Trophoblast cell (in vitro differentiated cells and primary cell): ENCODE results near the gene TGFBRAP1.

Experiments
- DNase-seq, 2 donors: peaks; one replicate each; pipeline ENCODE4 v3.0.0-alpha.2; 2016
- H2AFZ ChIP-seq: 2 replicates; pipeline ENCODE4 v1.6.1; 2013; ENCODE audit warnings: low read length, moderate library complexity, mild to moderate bottlenecking; ENCODE audit not compliant: insufficient read depth, poor library complexity
- H2AK5ac ChIP-seq: 2 replicates; pipeline ENCODE4 v1.6.1; 2013; ENCODE audit warnings: mild to moderate bottlenecking, low read length
- H2BK120ac ChIP-seq: 2 replicates; pipeline ENCODE4 v1.6.1; 2013; ENCODE audit warnings: low read length, mild to moderate bottlenecking, moderate library complexity; ENCODE audit not compliant: insufficient read depth, poor library complexity
- H2BK12ac ChIP-seq: 2 replicates; pipeline ENCODE4 v1.6.1; 2013; ENCODE audit warnings: mild to moderate bottlenecking, low read length, moderate library complexity
- H2BK5ac ChIP-seq: 2 replicates; pipeline ENCODE4 v1.6.1; 2013; ENCODE audit warnings: low read length, low read depth, moderate library complexity, mild to moderate bottlenecking; ENCODE audit not compliant: poor library complexity
- H3K14ac ChIP-seq: 2 replicates; pipeline ENCODE4 v1.6.1; 2013; ENCODE audit warnings: mild to moderate bottlenecking, low read length
- H3K18ac ChIP-seq: 2 replicates; pipeline ENCODE4 v1.6.1; 2013; ENCODE audit warnings: mild to moderate bottlenecking, low read length
- H3K23ac ChIP-seq: 2 replicates; pipeline ENCODE4 v1.6.1; 2013; ENCODE audit warnings: low read length
- H3K27ac ChIP-seq: 2 replicates; pipeline ENCODE4 v1.5.1; 2013; ENCODE audit warnings: low read depth, mild to moderate bottlenecking, inconsistent platforms, low read length, moderate library complexity
- H3K27me3 ChIP-seq: 2 replicates; pipeline ENCODE4 v1.6.1; 2013; ENCODE audit warnings: inconsistent platforms, mild to moderate bottlenecking, low read length, moderate library complexity; ENCODE audit not compliant: insufficient read depth
- H3K36me3 ChIP-seq, 2 experiments: 1 replicate in 1 of 2; 2 replicates in 1 of 2; pipeline ENCODE4 v1.6.1; 2013; ENCODE audit warnings: low read length in 2 of 2, mild to moderate bottlenecking in 2 of 2, moderate library complexity in 1 of 2; ENCODE audit not compliant: insufficient read depth in 2 of 2, control insufficient read depth in 1 of 2
- H3K4ac ChIP-seq: 2 replicates; pipeline ENCODE4 v1.6.1; 2013; ENCODE audit warnings: low read depth, mild to moderate bottlenecking, low read length, moderate library complexity
- H3K4me1 ChIP-seq, 2 experiments: 1 replicate in 1 of 2; 2 replicates in 1 of 2; pipeline ENCODE4 v1.6.1; 2013; ENCODE audit warnings: low read length in 2 of 2, mild to moderate bottlenecking in 2 of 2, moderate library complexity in 1 of 2; ENCODE audit not compliant: insufficient read depth in 2 of 2, control insufficient read depth in 1 of 2
- H3K4me2 ChIP-seq: 2 replicates; pipeline ENCODE4 v1.6.1; 2013; ENCODE audit warnings: inconsistent platforms, mild to moderate bottlenecking, low read length, moderate library complexity
- H3K4me3 ChIP-seq: 2 replicates; pipeline ENCODE4 v1.5.1; 2013; ENCODE audit warnings: mild to moderate bottlenecking, low read depth, low read length, inconsistent platforms
- H3K79me1 ChIP-seq: one replicate; pipeline ENCODE4 v1.6.1; 2013; ENCODE audit warnings: low read length
- H3K79me2 ChIP-seq: 2 replicates; pipeline ENCODE4 v1.6.1; 2013; ENCODE audit warnings: low read length, mild to moderate bottlenecking; ENCODE audit not compliant: control insufficient read depth, insufficient read depth, poor library complexity
- H3K9ac ChIP-seq: 2 replicates; pipeline ENCODE4 v1.6.1; 2013; ENCODE audit warnings: mild to moderate bottlenecking, low read length
- H3K9me3 ChIP-seq: 2 replicates; pipeline ENCODE4 v1.6.1; 2013; ENCODE audit warnings: low read depth, mild to moderate bottlenecking, control low read depth, inconsistent platforms, low read length; ENCODE audit not compliant: insufficient read depth
- H4K12ac ChIP-seq: 2 replicates; pipeline ENCODE4 v1.6.1; 2013; ENCODE audit warnings: low read depth, mild to moderate bottlenecking, low read length, moderate library complexity
- H4K8ac ChIP-seq: 2 replicates; pipeline ENCODE4 v1.6.1; 2013; ENCODE audit warnings: low read depth, mild to moderate bottlenecking, low read length, moderate library complexity
- H4K91ac ChIP-seq: one replicate; pipeline ENCODE4 v1.6.1; 2013; ENCODE audit warnings: low read depth, mild to moderate bottlenecking, low read length, moderate library complexity
- WGBS: extraction: QIAGEN DNeasy Blood & Tissue Kit; methylation state at CpG from one replicate; pipeline ENCODE4 v1.1.7; 2013; ENCODE audit warnings: missing lambda C conversion rate; ENCODE audit not compliant: insufficient read length, insufficient coverage; ENCODE audit errors: extremely low coverage; 5-methylcytosine and 5-hydroxymethylcytosine counted together

The TGFBRAP1 gene

DNA sequence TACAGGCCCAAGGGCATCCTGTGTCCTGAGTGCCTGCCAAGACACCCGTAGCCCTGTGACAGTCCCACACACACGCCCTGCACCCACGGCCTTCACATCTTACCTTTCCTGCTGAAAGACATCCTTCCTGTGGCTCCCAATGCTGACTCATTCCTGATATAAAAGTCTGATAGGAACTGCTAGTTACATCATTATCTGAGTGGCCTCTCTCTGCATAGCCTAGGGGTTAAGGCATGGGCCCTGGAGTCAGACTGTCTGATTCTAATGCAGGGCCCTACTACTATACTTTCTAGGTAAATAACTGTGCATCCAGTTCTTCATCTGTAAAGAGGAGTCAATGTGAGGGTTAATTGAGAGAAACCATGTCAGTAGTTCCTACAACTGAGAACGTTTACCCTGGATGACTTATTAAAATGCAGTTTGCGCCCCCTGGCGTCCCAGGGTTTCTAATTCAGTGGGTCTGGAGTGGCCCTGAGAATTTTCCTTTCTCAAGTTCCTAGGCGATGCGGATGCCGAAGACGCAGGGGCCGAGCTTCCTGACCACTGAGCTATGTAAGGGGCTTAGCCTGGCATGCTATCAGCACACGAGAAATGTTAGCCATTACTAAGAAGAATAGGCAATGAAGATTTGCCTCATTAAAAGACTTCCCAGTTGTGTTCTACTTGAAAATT, 94.0 kb downstream of the TGFBRAP1 start:
- WGBS: no CpG with 5 or more reads among the region's 12 CpGs
- H3K79me2 ChIP-seq: no peaks in the 10 kb centered on the region
- H3K27ac ChIP-seq: no peak overlapping the region

GRCh38 chr2:105231232-105231619, 98.3 kb downstream of the TGFBRAP1 start:
- H3K79me2 ChIP-seq: no peaks in the 10 kb centered on the region

More for the DNA sequence above, 94.0 kb downstream of the TGFBRAP1 start:
- no peaks in the 10 kb centered on the region for H3K36me3 ChIP-seq
- H4K8ac ChIP-seq: no peak overlapping the region
- H3K27me3 ChIP-seq: no peaks in the 10 kb centered on the region
- peak overlapping the region; percentile 7 for H2BK120ac ChIP-seq
- no peak overlapping the region for H3K4me2 ChIP-seq
- H2BK5ac ChIP-seq: no peak overlapping the region
- no peak overlapping the region for H2AK5ac ChIP-seq
- peak; percentile 66 to 90 for DNase-seq
- H3K79me1 ChIP-seq: peaks cover 22% of the 10 kb centered on the region
- H3K14ac ChIP-seq: peak overlapping the region; percentile 11
- peak overlapping the region; percentile 18 for H4K91ac ChIP-seq
- no peak overlapping the region for H3K18ac ChIP-seq
- no peak overlapping the region for H3K9ac ChIP-seq
- no peak overlapping the region for H2BK12ac ChIP-seq
- H3K4me3 ChIP-seq: no peak overlapping the region
- H3K23ac ChIP-seq: no peak overlapping the region
- H2AFZ ChIP-seq: no peak overlapping the region
- H3K4me1 ChIP-seq: peaks cover 9 to 12% of the 10 kb centered on the region in 2 experiments
- H3K4ac ChIP-seq: no peak overlapping the region
- H3K9me3 ChIP-seq: peaks cover 6% of the 10 kb centered on the region
- H4K12ac ChIP-seq: no peak overlapping the region

DNA sequence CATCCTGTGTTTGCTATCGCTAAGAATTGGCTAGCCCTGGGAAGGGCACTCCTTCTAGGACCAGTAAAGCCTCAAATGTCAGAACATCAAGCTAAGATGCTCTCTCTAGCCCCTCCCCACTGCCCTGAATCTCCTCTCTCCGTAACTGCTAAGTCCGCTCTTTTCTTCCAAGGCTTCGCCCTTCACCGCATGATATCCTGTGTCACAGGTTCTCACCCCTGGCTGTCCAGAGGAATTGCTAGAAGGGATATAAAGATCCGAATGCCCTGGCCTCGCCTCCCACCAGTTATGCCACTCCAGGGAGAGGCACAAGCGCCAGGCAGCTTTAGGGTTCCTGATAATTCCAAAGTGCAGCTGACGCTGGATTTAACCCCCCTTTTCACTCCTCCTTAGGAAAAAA, 105.1 kb downstream of the TGFBRAP1 start:
- Histone ChIP-seq H4K8ac (no peak overlapping the region), H3K23ac (no peak overlapping the region), H3K9me3 (no peaks in the 10 kb centered on the region), H3K79me1 (no peaks in the 10 kb centered on the region), H2BK5ac (no peak overlapping the region), H2BK120ac (no peak overlapping the region), H3K4ac (no peak overlapping the region), H3K27me3 (no peaks in the 10 kb centered on the region), H3K36me3 (no peaks in the 10 kb centered on the region), H3K79me2 (no peaks in the 10 kb centered on the region), H3K14ac (no peak overlapping the region), H2AK5ac (no peak overlapping the region), H3K4me2 (no peak overlapping the region), H2BK12ac (no peak overlapping the region), H2AFZ (no peak overlapping the region), H3K4me1 (no peaks in the 10 kb centered on the region), H3K9ac (no peak overlapping the region), H3K4me3 (no peak overlapping the region), H4K91ac (no peak overlapping the region), H4K12ac (no peak overlapping the region), H3K27ac (no peak overlapping the region), H3K18ac (no peak overlapping the region)
- no peak for DNase-seq
- WGBS: no CpG with 5 or more reads among the region's 9 CpGs

More at GRCh38 chr2:105231232-105231619, 98.3 kb downstream of the TGFBRAP1 start:
- H3K4ac ChIP-seq: no peak overlapping the region
- no peak overlapping the region for H2AFZ ChIP-seq
- H2BK5ac ChIP-seq: no peak overlapping the region
- H4K8ac ChIP-seq: no peak overlapping the region
- no peak overlapping the region for H3K14ac ChIP-seq
- H4K91ac ChIP-seq: no peak overlapping the region
- H3K27me3 ChIP-seq: no peaks in the 10 kb centered on the region
- H2BK120ac ChIP-seq: no peak overlapping the region
- no peak overlapping the region for H2AK5ac ChIP-seq
- H2BK12ac ChIP-seq: no peak overlapping the region
- no peaks in the 10 kb centered on the region for H3K9me3 ChIP-seq
- H3K36me3 ChIP-seq: no peaks in the 10 kb centered on the region
- DNase-seq: no peak
- peaks cover 5% of the 10 kb centered on the region for H3K79me1 ChIP-seq
- H3K27ac ChIP-seq: no peak overlapping the region
- WGBS: no CpG with 5 or more reads among the region's 3 CpGs
- H3K9ac ChIP-seq: no peak overlapping the region
- no peak overlapping the region for H3K4me3 ChIP-seq
- no peak overlapping the region for H4K12ac ChIP-seq
- H3K23ac ChIP-seq: no peak overlapping the region
- no peak overlapping the region for H3K4me2 ChIP-seq
- peaks cover 4 to 6% of the 10 kb centered on the region in 2 experiments for H3K4me1 ChIP-seq
- H3K18ac ChIP-seq: no peak overlapping the region

GRCh38 chr2:105220604-105221003, 108.9 kb downstream of the TGFBRAP1 start:
- Histone ChIP-seq H3K27me3 (no peaks in the 10 kb centered on the region), H2AFZ (no peak overlapping the region), H4K91ac (no peak overlapping the region), H3K23ac (no peak overlapping the region), H3K36me3 (no peaks in the 10 kb centered on the region), H3K18ac (no peak overlapping the region), H2AK5ac (no peak overlapping the region), H3K4me2 (no peak overlapping the region), H3K4me3 (no peak overlapping the region), H4K12ac (no peak overlapping the region), H2BK12ac (no peak overlapping the region), H3K9me3 (no peaks in the 10 kb centered on the region), H3K14ac (no peak overlapping the region), H2BK5ac (no peak overlapping the region), H2BK120ac (no peak overlapping the region), H3K79me2 (no peaks in the 10 kb centered on the region), H3K4ac (no peak overlapping the region), H3K79me1 (no peaks in the 10 kb centered on the region), H3K9ac (no peak overlapping the region), H3K27ac (no peak overlapping the region), H4K8ac (no peak overlapping the region), H3K4me1 (no peaks in the 10 kb centered on the region)
- no peak for DNase-seq
- WGBS: no CpG with 5 or more reads among the region's 3 CpGs
